Psoas muscle (tissue), 8 donors: ENCODE data around the gene ZNF561. TPM values are rescaled to one million over a fixed set of nuclear protein-coding genes. Genes with fewer than 3 reads are reported as not detected.

Experiments used
- ATAC-seq, 4 donors: fragments of 200-7000 bp; cut with Tn5 transposase; one replicate each; pipeline ENCODE4 v1.9.1; 2020; ENCODE audit warnings: moderate library complexity in 3 of 4, mild to moderate bottlenecking in 2 of 4
- DNase-seq, 2 donors: peaks; one replicate each; pipeline ENCODE4 v3.0.0-alpha.2; 2020
- H3K27ac ChIP-seq: fragments of 200-600 bp; one replicate; pipeline ENCODE4 v1.8.0; 2022
- H3K27me3 ChIP-seq, 3 donors: fragments of 200-600 bp in 1 of 3; one replicate each; pipeline versions ENCODE4 v1.6.1 to v1.8.0; 2013 to 2022; ENCODE audit warnings: low read length in 2 of 3, mild to moderate bottlenecking in 2 of 3, moderate library complexity in 1 of 3; ENCODE audit not compliant: insufficient read depth in 3 of 3
- H3K36me3 ChIP-seq, 2 donors: fragments of 200-600 bp in 1 of 2; one replicate each; pipeline versions ENCODE4 v1.6.1 to v1.8.0; 2013 to 2022; ENCODE audit warnings: low read depth in 1 of 2, mild to moderate bottlenecking in 1 of 2, moderate library complexity in 1 of 2; ENCODE audit not compliant: insufficient read depth in 1 of 2
- H3K4me1 ChIP-seq: fragments of 200-600 bp; one replicate; pipeline ENCODE4 v1.8.0; 2022
- H3K4me3 ChIP-seq: fragments of 200-600 bp; one replicate; pipeline ENCODE4 v1.8.0; 2022; ENCODE audit warnings: mild to moderate bottlenecking
- H3K9me3 ChIP-seq: fragments of 200-600 bp; one replicate; pipeline ENCODE4 v1.8.0; 2022
- WGBS, 3 donors: extraction: QIAGEN DNeasy Blood & Tissue Kit; methylation state at CpG; one replicate each; pipeline versions ENCODE4 v1.1.6 to v1.1.7; 2013; 5-methylcytosine and 5-hydroxymethylcytosine counted together
- intact Hi-C, 2 donors: fragments of 100-400 bp; cut with DNase I; formaldehyde crosslinking; loops; one replicate each; pipeline versions ENCODE4 v1.11.0 to v1.14.2; 2022
- polyA plus RNA-seq, 3 donors: library from polyadenylated mRNA; stranded (reverse); fragments of 200-250 nt; gene quantifications; one replicate each; pipeline ENCODE4 v1.2.3, GENCODE V29; 2013
- total RNA-seq, 4 donors: library from RNA; stranded (reverse); fragmentation: NEBNext Ultra II Directional in 2 of 4; extraction: Animal tissue kit (Norgen Biotek cat#: 25700) in 2 of 4; gene quantifications; one replicate each; pipeline versions ENCODE4 v1.2.1 to v1.2.4, GENCODE V29; 2021 to 2023
- TF ChIP-seq, protein P1 (sequence below): fragments of 200-600 bp; IDR thresholded peaks from one replicate; pipeline ENCODE4 v1.8.0; 2022; ENCODE audit warnings: antibody characterized with exemption
- donor health status: healthy with polysubstance abuse.
- donor health status: DM: no; HTN: no; CAD: no; lungs with moderate emphysema.
- donor health status: Bipolar disorder and iron deficiency.
- donor health status: healthy.
- donor health status: DM: yes; HTN: yes; CAD: no.
- donor health status: DM: no; HTN: no; CAD: no.
- donor health status: DM: no; HTN: no; CAD: no.
- donor health status: DM: yes; HTN: yes; CAD: no.

Gene ZNF561
- total and polyA plus RNA-seq, 7 donors = 8.2 to 20.5 (median 14.4) TPM

DNA sequence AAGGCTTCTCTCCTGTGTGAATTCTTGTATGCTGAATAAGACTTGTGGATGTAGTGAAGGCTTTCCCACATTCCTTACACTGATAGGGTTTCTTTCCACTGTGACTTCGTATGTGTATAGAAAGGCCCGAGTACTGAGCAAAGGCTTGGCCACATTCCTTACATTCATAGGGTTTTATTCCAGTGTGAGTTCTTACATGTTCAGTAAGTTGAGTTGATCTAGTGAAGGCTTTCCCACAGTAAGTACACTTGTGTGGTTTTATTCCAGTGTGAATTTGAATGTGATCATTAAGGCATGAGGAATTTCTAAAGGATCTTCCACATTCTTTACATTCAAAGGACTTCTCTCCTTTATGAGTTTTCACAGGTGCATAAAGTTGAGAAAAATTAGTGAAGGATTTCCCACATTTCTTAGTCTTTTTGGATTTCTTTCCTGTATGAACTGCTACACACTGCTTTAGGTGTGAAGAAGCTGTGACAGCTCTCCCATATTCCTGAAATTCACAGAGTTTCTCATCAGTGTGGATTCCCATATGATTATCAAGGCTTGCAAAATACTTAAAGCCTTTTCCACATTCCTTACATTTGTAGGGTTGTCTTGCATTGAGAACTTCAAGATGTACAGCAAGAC, 10.4 kb downstream of the ZNF561 start:
- 85 to 96% (median 91%) methylated on average over 2 of the region's 2 CpGs for WGBS, 3 donors
- ATAC-seq = no peak
- Histone ChIP-seq H3K9me3 (peaks cover 57% of the 10 kb centered on the region), H3K4me1 (no peaks in the 10 kb centered on the region), H3K27me3 (no peaks in the 10 kb centered on the region), H3K27ac (no peak overlapping the region), H3K4me3 (no peak overlapping the region), H3K36me3 (peaks cover 37 to 80% of the 10 kb centered on the region in 2 donors)
- DNase-seq = no peak
- TF ChIP-seq, protein P1, sequence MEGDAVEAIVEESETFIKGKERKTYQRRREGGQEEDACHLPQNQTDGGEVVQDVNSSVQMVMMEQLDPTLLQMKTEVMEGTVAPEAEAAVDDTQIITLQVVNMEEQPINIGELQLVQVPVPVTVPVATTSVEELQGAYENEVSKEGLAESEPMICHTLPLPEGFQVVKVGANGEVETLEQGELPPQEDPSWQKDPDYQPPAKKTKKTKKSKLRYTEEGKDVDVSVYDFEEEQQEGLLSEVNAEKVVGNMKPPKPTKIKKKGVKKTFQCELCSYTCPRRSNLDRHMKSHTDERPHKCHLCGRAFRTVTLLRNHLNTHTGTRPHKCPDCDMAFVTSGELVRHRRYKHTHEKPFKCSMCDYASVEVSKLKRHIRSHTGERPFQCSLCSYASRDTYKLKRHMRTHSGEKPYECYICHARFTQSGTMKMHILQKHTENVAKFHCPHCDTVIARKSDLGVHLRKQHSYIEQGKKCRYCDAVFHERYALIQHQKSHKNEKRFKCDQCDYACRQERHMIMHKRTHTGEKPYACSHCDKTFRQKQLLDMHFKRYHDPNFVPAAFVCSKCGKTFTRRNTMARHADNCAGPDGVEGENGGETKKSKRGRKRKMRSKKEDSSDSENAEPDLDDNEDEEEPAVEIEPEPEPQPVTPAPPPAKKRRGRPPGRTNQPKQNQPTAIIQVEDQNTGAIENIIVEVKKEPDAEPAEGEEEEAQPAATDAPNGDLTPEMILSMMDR = no peak
- intact Hi-C loops = no loop called here

DNA sequence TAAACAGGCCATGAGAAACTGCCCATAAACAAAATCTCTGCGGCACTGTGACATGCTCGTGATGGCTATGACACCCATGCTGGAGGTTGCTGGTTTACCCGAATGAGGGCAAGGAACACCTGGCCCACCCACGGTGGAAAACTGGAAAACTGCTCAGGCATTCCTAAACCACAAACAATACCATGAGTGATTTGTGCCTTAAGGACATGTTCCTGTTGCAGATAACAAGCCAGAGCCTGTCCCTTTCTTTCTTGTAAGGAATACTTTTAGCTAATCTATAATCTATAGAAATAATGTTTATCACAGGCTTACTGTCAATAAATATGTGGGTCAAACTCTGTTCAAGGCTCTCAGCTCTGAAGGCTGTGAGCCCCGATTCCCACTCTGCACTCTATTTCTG, 12.1 kb downstream of the ZNF561 start:
- 94 to 98% (median 95%) methylated on average over 5 of the region's 5 CpGs for WGBS, 3 donors
- DNase-seq (no peak), ATAC-seq (no peak)
- no peaks in the 10 kb centered on the region for H3K27me3 ChIP-seq
- H3K4me1 ChIP-seq = no peaks in the 10 kb centered on the region
- TF ChIP-seq, protein P1 = no peak
- intact Hi-C loops = no loop called here
- H3K9me3 ChIP-seq = peaks cover 57% of the 10 kb centered on the region
- no peak overlapping the region for H3K27ac ChIP-seq
- H3K36me3 ChIP-seq = peaks cover 33 to 63% of the 10 kb centered on the region in 2 donors
- no peak overlapping the region for H3K4me3 ChIP-seq

DNA sequence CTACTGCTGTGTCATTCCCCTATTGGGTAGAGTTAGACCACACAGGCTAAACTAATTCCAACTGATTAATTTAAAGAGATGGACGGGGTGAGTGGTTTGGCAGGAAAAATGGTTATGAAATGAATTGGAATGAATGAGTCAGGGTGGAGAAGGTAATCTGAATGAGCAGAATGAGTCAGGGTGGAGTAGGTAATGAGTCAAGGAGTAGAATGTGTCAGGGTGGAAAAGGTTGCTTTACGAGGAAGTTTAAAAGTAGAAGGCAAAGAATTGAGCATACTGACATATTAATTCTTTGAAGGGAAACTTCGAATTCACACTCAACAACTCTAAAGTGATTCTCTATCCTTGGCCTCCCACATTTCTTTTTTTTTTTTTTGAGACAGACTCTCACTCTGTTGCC, 24.0 kb downstream of the ZNF561 start:
- H3K9me3 ChIP-seq = no peaks in the 10 kb centered on the region
- H3K27ac ChIP-seq = no peak overlapping the region
- WGBS, 3 donors = 83 to 87% (median 85%) methylated on average over 3 of the region's 3 CpGs
- no peak overlapping the region for H3K4me3 ChIP-seq
- H3K4me1 ChIP-seq = no peaks in the 10 kb centered on the region
- ATAC-seq (no peak), DNase-seq (no peak)
- intact Hi-C loops = no loop called here
- peaks cover 0 to 3% (median 0%) of the 10 kb centered on the region in 3 donors for H3K27me3 ChIP-seq
- TF ChIP-seq, protein P1 = no peak
- no peaks in the 10 kb centered on the region for H3K36me3 ChIP-seq

DNA sequence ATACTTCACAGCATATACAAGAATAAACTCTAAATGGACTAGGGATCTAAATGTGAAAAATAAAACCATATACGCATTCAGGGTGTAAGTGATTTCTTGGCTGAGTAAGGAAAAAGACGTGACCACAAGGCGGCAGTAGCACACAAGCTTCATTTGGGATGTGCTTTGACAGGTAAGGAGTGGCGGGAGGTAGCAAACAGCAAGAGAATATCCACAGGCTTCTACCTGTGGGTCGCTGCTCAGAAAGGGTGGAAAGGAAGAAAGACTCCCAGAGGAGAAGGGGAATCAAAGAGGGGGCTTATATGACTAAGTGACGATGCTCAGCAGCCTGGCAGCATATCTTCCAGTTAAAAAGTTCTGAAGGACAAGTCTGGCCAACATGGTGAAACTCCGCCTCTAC, 34.3 kb downstream of the ZNF561 start:
- Histone ChIP-seq H3K4me1 (peaks cover 18% of the 10 kb centered on the region), H3K36me3 (peaks cover 0 to 3% of the 10 kb centered on the region in 2 donors), H3K4me3 (no peak overlapping the region), H3K27ac (no peak overlapping the region), H3K27me3 (peaks cover 3 to 29% (median 4%) of the 10 kb centered on the region in 3 donors), H3K9me3 (peaks cover 7% of the 10 kb centered on the region)
- WGBS, 3 donors = 15 to 17% (median 17%) methylated on average over 7 of the region's 7 CpGs
- DNase-seq (peak in 1 of 2 donors; percentile 18), ATAC-seq (no peak)
- intact Hi-C loops = loop anchor here (2.0 to 10.0 kb wide), 2 partner anchors 210 to 452 kb away; no protein-coding TSS in a partner anchor
- TF ChIP-seq, protein P1 = peak; percentile 41
